Measurements from ENCODE around the gene TIAM2.

GRCh38 chr6:155263373-155264063 is 268.4 kb downstream of the TIAM2 start, which contains the start of gene CLDN20:
- TF ChIP-seq POLR2A (IDR thresholded peaks at IDR 0.05) (no peak), CTCF (IDR thresholded peaks at IDR 0.05) (no peak), POLR2AphosphoS5 (IDR thresholded peaks at IDR 0.05) (no peak), EP300 (IDR thresholded peaks at IDR 0.05) (no peak)

Measured in upper lobe of left lung (tissue), 4 donors.